Cortex of kidney (tissue), 1 donor: Measurements from ENCODE around the gene RGS8.

Source experiments
- DNase-seq: peaks from one replicate; lab custom pipeline; 2025; lab: John Stamatoyannopoulos, UW

The RGS8 gene

GRCh38 chr1:182671750-182672486 lies 12.5 kb downstream of the RGS8 start:
- no peak for DNase-seq

- DNase-seq, result no peak
Measured at GRCh38 chr1:182670032-182670749, 14.2 kb downstream of the RGS8 start.

- DNase-seq, result no peak
Measured at GRCh38 chr1:182669266-182669665, 15.1 kb downstream of the RGS8 start.

- DNase-seq, result no peak
Measured at GRCh38 chr1:182668521-182669054, 15.8 kb downstream of the RGS8 start.

- no peak for DNase-seq
Measured at GRCh38 chr1:182667848-182668505, 16.4 kb downstream of the RGS8 start.

DNA sequence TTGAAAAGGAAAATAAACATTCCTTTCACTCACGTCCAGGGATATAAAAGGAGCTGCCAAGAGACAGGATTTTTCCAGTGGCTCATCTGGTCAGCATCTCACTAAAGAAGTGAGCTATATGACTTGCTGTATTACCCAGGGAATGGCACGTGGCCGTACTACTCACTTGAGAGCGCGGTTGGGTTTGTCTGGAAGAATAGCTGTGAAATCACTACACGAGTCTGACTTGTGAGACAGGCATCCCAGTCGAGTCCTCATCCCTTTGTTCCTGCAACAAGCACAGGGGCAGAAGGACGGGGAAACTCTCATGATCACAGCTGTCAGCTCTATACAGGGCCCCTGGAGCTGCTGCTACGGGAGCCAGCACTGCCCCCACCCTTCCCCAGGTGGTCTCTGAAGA lies 17.7 kb downstream of the RGS8 start:
- no peak for DNase-seq

DNA sequence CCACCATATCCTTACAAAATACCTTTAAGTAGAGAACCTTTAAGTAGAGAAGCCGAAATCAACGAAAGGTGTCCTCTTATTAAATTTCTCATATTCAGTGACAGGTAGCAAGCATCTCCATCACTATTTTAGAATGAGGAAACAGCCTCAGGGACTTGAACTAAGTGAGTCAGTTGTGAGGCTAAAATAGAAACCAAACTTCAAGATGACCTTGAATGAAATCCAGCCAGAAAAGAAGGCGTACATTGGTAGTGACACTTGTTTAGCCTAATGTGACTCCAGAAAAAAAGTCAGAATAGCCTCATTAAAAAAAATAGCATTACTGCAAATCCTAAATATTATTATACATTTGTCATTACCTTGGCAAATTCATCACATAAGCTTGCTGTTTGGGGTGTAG lies 20.1 kb downstream of the RGS8 start:
- DNase-seq, result no peak

DNA sequence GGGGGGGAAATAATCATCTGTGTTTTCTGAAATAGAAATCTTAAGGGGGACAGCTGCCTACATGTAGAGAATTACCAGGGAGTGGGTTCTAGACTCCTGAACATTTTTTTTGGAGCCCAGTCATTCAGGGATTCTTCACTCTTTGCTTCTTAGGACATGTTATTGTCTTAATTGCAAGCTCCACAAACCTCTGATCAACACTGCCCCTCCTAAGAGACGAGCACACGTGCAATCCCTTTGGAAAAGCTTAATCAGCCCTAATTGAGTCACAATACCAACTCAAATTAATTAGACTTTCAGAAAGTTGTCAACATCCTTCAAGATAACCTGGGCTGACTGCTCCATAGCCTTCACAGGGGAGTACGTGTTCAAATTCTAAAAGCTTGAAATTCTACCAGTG lies 21.4 kb downstream of the RGS8 start:
- no peak for DNase-seq

- no peak for DNase-seq
Measured at GRCh38 chr1:182662121-182662890, 22.1 kb downstream of the RGS8 start.

DNA sequence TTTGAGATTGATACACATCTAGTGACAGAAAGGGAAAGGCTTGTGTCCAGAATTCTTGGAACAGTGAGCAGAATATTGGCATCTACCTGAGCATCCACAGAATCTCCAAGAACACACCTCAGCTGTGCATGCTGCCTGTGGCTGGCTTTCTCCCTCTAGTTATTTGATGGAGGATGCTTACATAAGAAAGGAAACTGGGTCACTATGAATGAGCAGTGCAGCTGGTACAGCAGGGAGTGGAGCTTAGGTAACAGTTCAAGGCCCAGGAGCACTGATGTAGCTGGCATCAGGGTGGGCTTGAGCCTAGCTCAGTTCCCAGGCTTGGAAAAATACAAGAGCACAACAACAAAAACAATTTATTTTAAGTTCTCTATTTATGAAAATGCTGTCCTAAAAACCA lies 26.3 kb downstream of the RGS8 start:
- DNase-seq, result no peak

GRCh38 chr1:182656842-182657397 lies 27.5 kb downstream of the RGS8 start:
- no peak for DNase-seq

GRCh38 chr1:182653986-182654385 lies 30.4 kb downstream of the RGS8 start:
- DNase-seq, result no peak

DNA sequence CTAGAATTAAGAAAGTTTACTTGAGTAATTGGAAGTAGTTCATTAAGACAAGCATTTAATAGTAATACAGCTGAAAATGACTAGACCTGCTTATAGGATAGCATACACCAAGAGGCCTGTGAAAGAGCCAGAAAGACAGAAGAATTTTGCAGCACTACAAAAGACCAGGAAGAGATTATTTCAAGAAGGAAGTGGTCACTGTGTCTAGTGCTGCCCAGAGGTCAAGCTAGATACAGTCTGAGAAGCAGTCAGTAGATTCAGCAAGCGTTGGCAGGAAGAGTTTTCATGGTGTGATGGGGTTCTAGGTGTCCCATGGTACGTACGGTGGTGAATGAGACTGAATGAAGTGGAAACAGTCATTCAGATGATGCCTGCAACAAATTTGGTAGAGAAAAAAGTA lies 31.5 kb downstream of the RGS8 start:
- no peak for DNase-seq

DNA sequence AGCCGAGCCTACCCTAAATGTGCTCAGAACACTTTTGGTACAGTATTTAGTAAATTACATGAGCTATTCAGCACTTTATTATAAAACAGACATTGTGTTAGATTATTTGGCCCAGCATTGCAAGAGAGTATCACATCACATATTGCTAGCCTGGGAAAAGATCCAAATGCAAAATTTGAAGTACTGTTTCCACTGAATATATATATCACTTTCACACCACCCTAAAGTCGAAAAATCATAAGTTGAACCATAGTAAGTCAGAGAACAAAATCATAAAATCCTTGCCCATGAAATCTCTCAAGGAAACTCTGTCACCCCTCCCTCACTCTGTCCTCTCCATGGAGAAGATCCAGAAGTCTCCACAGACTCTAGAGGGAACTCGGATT lies 33.1 kb downstream of the RGS8 start:
- DNase-seq, result no peak

- DNase-seq, result no peak
Measured at GRCh38 chr1:182650678-182651338, 33.6 kb downstream of the RGS8 start.

DNA sequence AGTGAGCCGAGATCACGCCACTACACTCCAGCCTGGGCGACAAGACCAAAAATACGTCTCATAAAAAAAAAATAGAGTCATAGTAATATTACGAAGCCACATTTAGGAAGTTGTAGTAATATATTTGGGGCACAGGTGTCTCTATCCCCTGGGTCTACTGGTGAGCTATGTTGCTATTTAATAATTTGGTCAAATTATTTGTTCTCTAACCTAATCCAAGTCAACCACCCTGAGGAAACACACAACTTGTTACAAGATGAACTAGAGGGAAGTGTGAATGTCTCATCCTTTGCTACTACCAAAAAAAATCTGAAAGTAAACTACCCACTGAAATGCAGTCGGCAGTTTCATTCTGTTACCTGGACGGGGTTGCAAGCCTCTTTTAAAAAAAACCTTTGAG lies 35.3 kb downstream of the RGS8 start:
- DNase-seq, result no peak

- no peak for DNase-seq
Measured at GRCh38 chr1:182646739-182647138, 37.6 kb downstream of the RGS8 start.

DNA sequence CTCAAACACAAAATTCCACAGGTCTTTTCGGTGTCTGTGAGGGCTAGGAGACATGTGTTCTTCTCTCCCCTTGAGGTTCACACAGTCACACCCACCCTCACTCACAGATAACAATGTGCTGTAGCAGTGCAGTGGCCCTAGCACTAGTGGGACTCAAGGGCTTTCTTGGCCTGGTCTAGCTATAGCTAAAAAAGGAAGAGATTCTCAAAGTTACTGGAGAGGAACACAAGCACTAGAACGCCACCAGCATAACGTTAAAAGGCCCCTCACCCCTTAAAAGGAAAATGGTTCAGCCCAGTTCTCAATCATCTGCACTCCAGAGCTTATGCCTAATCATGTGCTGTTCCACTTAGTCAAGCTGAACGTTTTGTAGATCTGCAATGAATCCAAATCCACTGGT lies 39.5 kb downstream of the RGS8 start:
- no peak for DNase-seq

DNA sequence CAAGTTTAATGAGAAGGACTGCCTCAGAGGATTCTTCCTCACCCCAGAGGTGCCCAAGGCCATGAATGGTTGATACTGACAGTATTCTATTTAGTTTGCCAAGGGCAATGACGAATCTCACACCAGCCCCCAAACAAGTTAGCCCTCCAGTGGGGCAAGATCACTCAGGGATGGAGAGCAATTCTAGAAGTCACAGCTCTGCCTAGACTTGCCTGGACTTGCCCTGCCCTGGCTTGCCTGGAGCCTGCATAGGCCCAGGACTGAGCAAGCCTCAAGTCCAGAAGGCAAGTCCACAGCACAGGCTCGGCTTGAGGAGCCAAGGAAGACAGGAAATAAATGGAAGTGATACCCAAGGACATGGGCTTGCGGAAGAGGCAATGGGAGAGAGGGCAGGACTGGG lies 40.7 kb downstream of the RGS8 start:
- no peak for DNase-seq

DNA sequence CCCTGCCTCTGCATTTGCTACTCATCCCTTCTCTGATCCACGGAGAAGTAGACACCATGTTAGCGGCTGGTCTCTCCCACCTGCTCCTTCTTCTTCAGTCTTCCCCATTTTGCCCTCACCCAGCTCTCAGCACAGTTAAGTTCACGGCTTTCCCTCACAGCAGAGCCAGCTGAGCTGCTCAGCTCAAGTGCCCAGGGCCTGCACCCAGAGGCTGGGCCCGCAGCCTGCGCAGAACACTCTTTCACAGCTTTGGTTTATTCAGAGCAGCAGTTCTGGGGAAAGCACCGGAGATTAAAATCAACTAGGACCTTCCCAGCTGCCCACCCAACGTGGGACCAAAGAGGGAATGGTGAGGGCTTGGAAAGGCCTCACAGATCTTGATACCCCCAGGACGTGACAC lies 41.9 kb downstream of the RGS8 start:
- no peak for DNase-seq

GRCh38 chr1:182641561-182641960 lies 42.8 kb downstream of the RGS8 start:
- DNase-seq, result no peak
